SK-N-MC (cell line): Measurements from ENCODE around the gene CHSY1.

ENCODE experiments used
- DNase-seq: peaks from one replicate; pipeline ENCODE4 v3.0.0-alpha.2; 2011; ENCODE audit warnings: low read depth, low spot score
- H3K27ac ChIP-seq: fragments of 200-600 bp; sonication (generic); 2 replicates; pipeline ENCODE4 v1.5.1; 2016; ENCODE audit warnings: mixed run types
- H3K36me3 ChIP-seq: fragments of 200-600 bp; sonication (generic); 2 replicates; pipeline ENCODE4 v1.6.1; 2017; ENCODE audit warnings: antibody characterized with exemption, low read length, mixed read lengths; ENCODE audit not compliant: insufficient read depth
- H3K4me3 ChIP-seq: fragments of 200-600 bp; sonication (generic); 2 replicates; pipeline ENCODE4 v1.5.1; 2016
- H3K9ac ChIP-seq: fragments of 200-600 bp; sonication (generic); 2 replicates; pipeline ENCODE4 v1.8.0; 2017; ENCODE audit warnings: mixed run types, mixed read lengths; ENCODE audit not compliant: insufficient read length
- H3K9me3 ChIP-seq: fragments of 200-600 bp; sonication (generic); 2 replicates; pipeline ENCODE4 v1.6.1; 2017; ENCODE audit warnings: low read depth, mild to moderate bottlenecking, antibody characterized with exemption, low read length, moderate library complexity, mixed read lengths
- EZH2 ChIP-seq: fragments of 200-600 bp; sonication (generic); IDR thresholded peaks from one replicate; pipeline ENCODE4 v1.6.1; 2017; ENCODE audit warnings: antibody characterized with exemption
- FOXP2 ChIP-seq: optimal IDR thresholded peaks from 2 replicates; pipeline ENCODE3; 2011; ENCODE audit warnings: mild to moderate bottlenecking, moderate library complexity; ENCODE audit not compliant: insufficient read depth; ENCODE audit errors: extremely low read length, control extremely low read depth
- POLR2AphosphoS5 ChIP-seq: IDR thresholded peaks from 2 replicates; pipeline ENCODE4 v1.6.1; 2012; ENCODE audit warnings: mild to moderate bottlenecking, low read depth, low read length, borderline replicate concordance

CHSY1 gene

GRCh38 chr15:101183226-101183930 lies 68.5 kb downstream of the CHSY1 start:
- no peak overlapping the region for H3K9ac ChIP-seq
- TF ChIP-seq FOXP2 = no peak
- TF ChIP-seq POLR2AphosphoS5 = no peak
- TF ChIP-seq EZH2 = no peak

GRCh38 chr15:101182215-101182614 lies 69.6 kb downstream of the CHSY1 start:
- H3K9ac ChIP-seq = no peak overlapping the region
- H3K27ac ChIP-seq = no peak overlapping the region
- H3K9me3 ChIP-seq = no peaks in the 10 kb centered on the region
- DNase-seq = no peak
- peaks cover 12% of the 10 kb centered on the region for H3K36me3 ChIP-seq
- H3K4me3 ChIP-seq = no peak overlapping the region
- TF ChIP-seq FOXP2 (no peak), EZH2 (no peak)

More at GRCh38 chr15:101183226-101183930, 68.5 kb downstream of the CHSY1 start:
- Histone ChIP-seq H3K27ac (no peak overlapping the region), H3K4me3 (no peak overlapping the region), H3K36me3 (peaks cover 3% of the 10 kb centered on the region), H3K9me3 (no peaks in the 10 kb centered on the region)
- no peak for DNase-seq

- TF ChIP-seq POLR2AphosphoS5 (no peak), FOXP2 (no peak), EZH2 (no peak)
- DNase-seq = no peak
- Histone ChIP-seq H3K9me3 (no peaks in the 10 kb centered on the region), H3K9ac (no peak overlapping the region), H3K27ac (no peak overlapping the region), H3K36me3 (peaks cover 12% of the 10 kb centered on the region), H3K4me3 (no peak overlapping the region)
Measured at GRCh38 chr15:101181349-101181748, 70.5 kb downstream of the CHSY1 start.

- Histone ChIP-seq H3K9ac (no peak overlapping the region), H3K4me3 (no peak overlapping the region), H3K9me3 (no peaks in the 10 kb centered on the region), H3K27ac (no peak overlapping the region), H3K36me3 (peaks cover 12% of the 10 kb centered on the region)
- TF ChIP-seq FOXP2 = no peak
- no peak for TF ChIP-seq EZH2
- no peak for TF ChIP-seq POLR2AphosphoS5
- DNase-seq = no peak
Measured at GRCh38 chr15:101180620-101181307, 71.1 kb downstream of the CHSY1 start.

GRCh38 chr15:101179341-101180153 lies 72.3 kb downstream of the CHSY1 start:
- Histone ChIP-seq H3K27ac (peak overlapping the region; percentile 17; the same call in 1 of the 2 replicates), H3K9ac (no peak overlapping the region), H3K36me3 (peaks cover 14% of the 10 kb centered on the region), H3K9me3 (no peaks in the 10 kb centered on the region), H3K4me3 (no peak overlapping the region)
- TF ChIP-seq EZH2 (no peak), FOXP2 (no peak), POLR2AphosphoS5 (no peak)
- DNase-seq = no peak

GRCh38 chr15:101178931-101179330 lies 72.9 kb downstream of the CHSY1 start:
- Histone ChIP-seq H3K9ac (no peak overlapping the region), H3K9me3 (no peaks in the 10 kb centered on the region), H3K27ac (peak overlapping the region; percentile 17), H3K4me3 (no peak overlapping the region), H3K36me3 (peaks cover 14% of the 10 kb centered on the region)
- TF ChIP-seq FOXP2 (no peak), EZH2 (no peak), POLR2AphosphoS5 (no peak)
- no peak for DNase-seq

- no peak overlapping the region for H3K9ac ChIP-seq
- peak overlapping the region; percentile 17 for H3K27ac ChIP-seq
- H3K9me3 ChIP-seq = no peaks in the 10 kb centered on the region
- TF ChIP-seq EZH2 = no peak
- no peak for DNase-seq
- H3K4me3 ChIP-seq = no peak overlapping the region
- peaks cover 14% of the 10 kb centered on the region for H3K36me3 ChIP-seq
Measured at GRCh38 chr15:101178479-101178878, 73.4 kb downstream of the CHSY1 start.

- H3K9me3 ChIP-seq = no peaks in the 10 kb centered on the region
- H3K27ac ChIP-seq = no peak overlapping the region
- TF ChIP-seq EZH2 (no peak), POLR2AphosphoS5 (no peak), FOXP2 (no peak)
- H3K36me3 ChIP-seq = peaks cover 14% of the 10 kb centered on the region
- no peak overlapping the region for H3K9ac ChIP-seq
- no peak overlapping the region for H3K4me3 ChIP-seq
- DNase-seq = no peak
Measured at GRCh38 chr15:101177866-101178265, 74.0 kb downstream of the CHSY1 start.

- Histone ChIP-seq H3K36me3 (peaks cover 14% of the 10 kb centered on the region), H3K9me3 (no peaks in the 10 kb centered on the region), H3K27ac (no peak overlapping the region), H3K4me3 (no peak overlapping the region), H3K9ac (no peak overlapping the region)
- TF ChIP-seq FOXP2 (no peak), EZH2 (no peak), POLR2AphosphoS5 (no peak)
- DNase-seq = no peak
Measured at GRCh38 chr15:101176625-101177024, 75.2 kb downstream of the CHSY1 start.
